Measurements from ENCODE around the gene NEUROG2. TPM values are rescaled to one million over a fixed set of nuclear protein-coding genes. Genes with fewer than 3 reads are reported as not detected.

NEUROG2 gene
- total RNA-seq, 1 donor from 2014 or later = 0.09 TPM

GRCh38 chr4:112546476-112546875 is 30.5 kb upstream of the NEUROG2 start:
- H3K4me3 Mint-ChIP-seq = no peak overlapping the region
- H3K27ac Mint-ChIP-seq = no peak overlapping the region
- Histone ChIP-seq H3F3A (ENCODE audit: low read depth) (peaks cover 14% of the 10 kb centered on the region), H3K9me3 (ENCODE audit: low read depth) (no peaks in the 10 kb centered on the region), H3K79me2 (ENCODE audit: low read depth) (no peaks in the 10 kb centered on the region), H3K36me3 (peaks cover 4% of the 10 kb centered on the region), H3K4me1 (peaks cover 9% of the 10 kb centered on the region), H3K4me3 (no peak overlapping the region), H3K4me2 (no peak overlapping the region), H2AFZ (replicated peaks) (no peak overlapping the region), H3K9ac (no peak overlapping the region), H4K20me1 (ENCODE audit: low read depth) (no peaks in the 10 kb centered on the region), H3K27ac (no peak overlapping the region), H3K27me3 (no peaks in the 10 kb centered on the region)
- DNase-seq (ENCODE audit: low spot score) = peak; percentile 33
- H3K4me1 Mint-ChIP-seq = peaks cover 2% of the 10 kb centered on the region
- H3K36me3 Mint-ChIP-seq = peaks cover 4% of the 10 kb centered on the region
- no peaks in the 10 kb centered on the region for H3K27me3 Mint-ChIP-seq (ENCODE audit: insufficient read depth, low read depth)
- TF ChIP-seq CTCF (IDR thresholded peaks at IDR 0.05) (no peak), EZH2 (IDR thresholded peaks at IDR 0.05) (no peak), EZH2phosphoT487 (IDR thresholded peaks at IDR 0.05) (no peak)
- no peaks in the 10 kb centered on the region for H3K9me3 Mint-ChIP-seq

DNA sequence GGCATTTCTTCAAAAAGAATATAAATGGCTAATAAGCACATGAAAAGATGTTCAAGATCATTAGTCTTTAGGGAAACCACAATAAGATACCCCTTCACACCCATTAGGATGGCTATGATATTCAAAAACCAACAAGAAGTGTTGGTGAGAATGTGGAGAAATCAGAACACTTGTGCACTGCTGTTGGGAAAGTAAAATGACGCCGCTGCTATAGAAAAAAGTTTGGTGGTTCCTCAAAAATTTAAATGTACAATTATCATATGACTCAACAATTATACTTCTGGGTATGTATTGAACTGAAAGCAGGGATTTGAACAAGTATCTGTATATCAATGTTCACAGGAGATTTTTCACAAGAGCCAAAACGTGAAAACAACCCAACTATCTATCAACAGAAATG is 29.4 kb upstream of the NEUROG2 start:
- H4K20me1 ChIP-seq (ENCODE audit: low read depth) = no peaks in the 10 kb centered on the region
- DNase-seq (ENCODE audit: low spot score) = no peak
- Mint-ChIP-seq H3K9me3 (no peaks in the 10 kb centered on the region), H3K27me3 (ENCODE audit: insufficient read depth, low read depth) (no peaks in the 10 kb centered on the region), H3K36me3 (peaks cover 4% of the 10 kb centered on the region), H3K27ac (no peak overlapping the region), H3K4me1 (peaks cover 2% of the 10 kb centered on the region), H3K4me3 (no peak overlapping the region)
- no peak overlapping the region for H3K4me2 ChIP-seq
- no peaks in the 10 kb centered on the region for H3K79me2 ChIP-seq (ENCODE audit: low read depth)
- peaks cover 20% of the 10 kb centered on the region for H3F3A ChIP-seq (ENCODE audit: low read depth)
- H3K36me3 ChIP-seq = peaks cover 4% of the 10 kb centered on the region
- no peaks in the 10 kb centered on the region for H3K9me3 ChIP-seq (ENCODE audit: low read depth)
- no peak overlapping the region for H3K9ac ChIP-seq
- no peak for TF ChIP-seq CTCF (IDR thresholded peaks at IDR 0.05)
- TF ChIP-seq EZH2 (IDR thresholded peaks at IDR 0.05) = no peak
- no peak for TF ChIP-seq EZH2phosphoT487 (IDR thresholded peaks at IDR 0.05)
- no peak overlapping the region for H3K4me3 ChIP-seq
- peaks cover 9% of the 10 kb centered on the region for H3K4me1 ChIP-seq
- H3K27ac ChIP-seq = no peak overlapping the region
- H2AFZ ChIP-seq (replicated peaks) = no peak overlapping the region
- H3K27me3 ChIP-seq = no peaks in the 10 kb centered on the region

GRCh38 chr4:112540695-112541094 is 24.7 kb upstream of the NEUROG2 start:
- H3K9me3 ChIP-seq (ENCODE audit: low read depth) = no peaks in the 10 kb centered on the region
- no peak overlapping the region for H3K27ac ChIP-seq
- no peak overlapping the region for H2AFZ ChIP-seq (replicated peaks)
- Mint-ChIP-seq H3K4me3 (no peak overlapping the region), H3K36me3 (peaks cover 2% of the 10 kb centered on the region), H3K9me3 (no peaks in the 10 kb centered on the region), H3K27ac (no peak overlapping the region), H3K4me1 (no peaks in the 10 kb centered on the region), H3K27me3 (ENCODE audit: insufficient read depth, low read depth) (no peaks in the 10 kb centered on the region)
- TF ChIP-seq EZH2phosphoT487 (IDR thresholded peaks at IDR 0.05) (no peak), EZH2 (IDR thresholded peaks at IDR 0.05) (no peak), CTCF (IDR thresholded peaks at IDR 0.05) (no peak)
- no peaks in the 10 kb centered on the region for H3K79me2 ChIP-seq (ENCODE audit: low read depth)
- H3K36me3 ChIP-seq = no peaks in the 10 kb centered on the region
- no peaks in the 10 kb centered on the region for H4K20me1 ChIP-seq (ENCODE audit: low read depth)
- H3F3A ChIP-seq (ENCODE audit: low read depth) = peaks cover 10% of the 10 kb centered on the region
- H3K4me1 ChIP-seq = no peaks in the 10 kb centered on the region
- H3K4me2 ChIP-seq = no peak overlapping the region
- no peak overlapping the region for H3K4me3 ChIP-seq
- no peaks in the 10 kb centered on the region for H3K27me3 ChIP-seq
- H3K9ac ChIP-seq = no peak overlapping the region
- no peak for DNase-seq (ENCODE audit: low spot score)
